Lower lobe of right lung (tissue), 2 donors: ENCODE results near the gene CDH23. TPM values are rescaled to one million over a fixed set of nuclear protein-coding genes. Genes with fewer than 3 reads are reported as not detected.

Experiments used
- ATAC-seq, 2 donors: fragments of 200-7000 bp; cut with Tn5 transposase; one replicate each; pipeline ENCODE4 v1.9.1; 2020 to 2022; ENCODE audit warnings: mild to moderate bottlenecking in 2 of 2, moderate library complexity in 2 of 2
- DNase-seq: peaks from one replicate; pipeline ENCODE4 v3.0.0-alpha.2; 2020
- H3K27ac ChIP-seq: fragments of 200-600 bp; one replicate; pipeline ENCODE4 v1.8.0; 2022
- H3K27me3 ChIP-seq: fragments of 200-600 bp; one replicate; pipeline ENCODE4 v1.8.0; 2022; ENCODE audit warnings: low read depth
- H3K36me3 ChIP-seq: fragments of 200-600 bp; one replicate; pipeline ENCODE4 v1.8.0; 2022; ENCODE audit warnings: mild to moderate bottlenecking
- H3K4me1 ChIP-seq: fragments of 200-600 bp; one replicate; pipeline ENCODE4 v1.8.0; 2022
- H3K4me3 ChIP-seq: fragments of 200-600 bp; one replicate; pipeline ENCODE4 v1.8.0; 2022; ENCODE audit warnings: mild to moderate bottlenecking
- H3K9me3 ChIP-seq: fragments of 200-600 bp; one replicate; pipeline ENCODE4 v1.8.0; 2022
- intact Hi-C: fragments of 100-400 bp; cut with DNase I; formaldehyde crosslinking; loops from one replicate; pipeline ENCODE4 v1.11.0; 2022
- total RNA-seq: library from RNA; stranded (reverse); fragmentation: NEBNext Ultra II Directional; extraction: Animal tissue kit (Norgen Biotek cat#: 25700); gene quantifications from one replicate; pipeline ENCODE4 v1.2.1, GENCODE V29; 2021
- TF ChIP-seq, protein P1 (sequence below): fragments of 200-600 bp; IDR thresholded peaks from one replicate; pipeline ENCODE4 v1.8.0; 2022; ENCODE audit warnings: antibody characterized with exemption, mild to moderate bottlenecking
- donor health status: DM: no; HTN: yes; CAD: no; lungs with severe emphysema.

Gene CDH23
- total RNA-seq, 1 donor from 2014 or later, result 9.4 TPM

DNA sequence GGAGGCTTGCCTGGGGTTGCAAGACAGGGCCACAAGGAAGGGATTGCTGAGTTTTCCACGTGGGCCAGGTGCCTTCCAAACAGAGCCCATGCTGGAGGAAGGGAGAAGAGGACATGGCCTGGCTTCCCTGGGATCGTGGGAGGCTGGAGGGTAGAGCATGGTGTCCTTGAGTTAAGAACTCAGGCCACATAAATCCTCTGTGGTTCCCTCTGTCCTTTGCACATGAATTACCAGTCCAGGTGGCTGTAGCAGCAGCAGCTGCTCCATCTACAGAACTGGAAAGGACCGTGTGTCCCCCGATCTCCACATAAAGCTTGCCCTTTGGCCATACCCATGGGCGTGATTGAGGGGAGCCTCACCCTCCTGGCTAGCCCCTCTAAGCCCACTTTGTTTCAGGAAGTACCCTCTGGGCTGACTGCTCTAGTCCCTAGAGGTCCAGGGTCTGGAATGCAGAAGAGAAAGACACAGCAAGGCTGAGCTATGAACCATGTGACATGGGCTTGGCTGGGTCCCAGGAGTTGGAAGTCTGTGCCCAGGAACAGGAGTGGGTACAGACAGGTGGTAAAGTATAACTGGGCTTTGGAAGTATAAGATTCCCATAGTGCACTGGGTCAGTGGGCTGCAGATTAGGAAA lies 237.9 kb downstream of the CDH23 start:
- H3K27me3 ChIP-seq, result no peaks in the 10 kb centered on the region
- ATAC-seq (no peak), DNase-seq (no peak)
- no peaks in the 10 kb centered on the region for H3K36me3 ChIP-seq
- no peaks in the 10 kb centered on the region for H3K9me3 ChIP-seq
- no peak overlapping the region for H3K4me3 ChIP-seq
- TF ChIP-seq, protein P1, sequence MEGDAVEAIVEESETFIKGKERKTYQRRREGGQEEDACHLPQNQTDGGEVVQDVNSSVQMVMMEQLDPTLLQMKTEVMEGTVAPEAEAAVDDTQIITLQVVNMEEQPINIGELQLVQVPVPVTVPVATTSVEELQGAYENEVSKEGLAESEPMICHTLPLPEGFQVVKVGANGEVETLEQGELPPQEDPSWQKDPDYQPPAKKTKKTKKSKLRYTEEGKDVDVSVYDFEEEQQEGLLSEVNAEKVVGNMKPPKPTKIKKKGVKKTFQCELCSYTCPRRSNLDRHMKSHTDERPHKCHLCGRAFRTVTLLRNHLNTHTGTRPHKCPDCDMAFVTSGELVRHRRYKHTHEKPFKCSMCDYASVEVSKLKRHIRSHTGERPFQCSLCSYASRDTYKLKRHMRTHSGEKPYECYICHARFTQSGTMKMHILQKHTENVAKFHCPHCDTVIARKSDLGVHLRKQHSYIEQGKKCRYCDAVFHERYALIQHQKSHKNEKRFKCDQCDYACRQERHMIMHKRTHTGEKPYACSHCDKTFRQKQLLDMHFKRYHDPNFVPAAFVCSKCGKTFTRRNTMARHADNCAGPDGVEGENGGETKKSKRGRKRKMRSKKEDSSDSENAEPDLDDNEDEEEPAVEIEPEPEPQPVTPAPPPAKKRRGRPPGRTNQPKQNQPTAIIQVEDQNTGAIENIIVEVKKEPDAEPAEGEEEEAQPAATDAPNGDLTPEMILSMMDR, result no peak
- H3K27ac ChIP-seq, result no peak overlapping the region
- peaks cover 15% of the 10 kb centered on the region for H3K4me1 ChIP-seq
- intact Hi-C loops, result no loop called here

DNA sequence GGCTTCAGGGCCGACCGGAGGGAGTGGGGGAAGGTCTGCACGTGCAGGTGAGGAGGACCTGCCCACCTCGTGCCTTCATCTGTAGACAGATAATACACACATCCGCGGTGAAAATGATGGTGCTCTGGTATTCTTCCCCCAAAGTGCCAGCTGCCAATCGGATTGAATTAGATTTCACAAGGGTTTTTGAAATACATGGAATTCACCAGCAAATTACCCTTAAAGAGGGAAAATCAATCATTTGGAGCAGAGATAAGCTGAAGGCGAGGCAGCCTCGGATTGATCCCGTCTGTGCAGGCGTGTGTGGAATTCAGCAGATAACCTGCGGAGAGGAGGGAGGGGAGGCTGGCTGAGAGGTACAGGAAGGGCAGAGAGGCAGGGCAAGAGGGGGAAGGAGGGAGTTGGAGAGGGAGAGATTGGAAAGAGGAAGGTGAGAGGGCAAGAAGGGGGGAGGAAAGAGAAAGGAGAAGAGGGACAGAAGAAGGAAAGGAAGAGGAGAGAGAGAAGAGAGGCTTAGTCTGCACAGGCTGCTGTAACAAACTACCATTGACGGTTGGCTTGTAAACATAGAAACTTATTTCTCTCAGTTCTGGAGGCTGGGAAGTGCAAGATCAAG lies 238.6 kb downstream of the CDH23 start:
- DNase-seq (no peak), ATAC-seq (no peak)
- intact Hi-C loops, result no loop called here
- no peaks in the 10 kb centered on the region for H3K36me3 ChIP-seq
- H3K4me3 ChIP-seq, result no peak overlapping the region
- no peaks in the 10 kb centered on the region for H3K27me3 ChIP-seq
- TF ChIP-seq, protein P1, result no peak
- H3K9me3 ChIP-seq, result no peaks in the 10 kb centered on the region
- H3K27ac ChIP-seq, result no peak overlapping the region
- peaks cover 15% of the 10 kb centered on the region for H3K4me1 ChIP-seq

DNA sequence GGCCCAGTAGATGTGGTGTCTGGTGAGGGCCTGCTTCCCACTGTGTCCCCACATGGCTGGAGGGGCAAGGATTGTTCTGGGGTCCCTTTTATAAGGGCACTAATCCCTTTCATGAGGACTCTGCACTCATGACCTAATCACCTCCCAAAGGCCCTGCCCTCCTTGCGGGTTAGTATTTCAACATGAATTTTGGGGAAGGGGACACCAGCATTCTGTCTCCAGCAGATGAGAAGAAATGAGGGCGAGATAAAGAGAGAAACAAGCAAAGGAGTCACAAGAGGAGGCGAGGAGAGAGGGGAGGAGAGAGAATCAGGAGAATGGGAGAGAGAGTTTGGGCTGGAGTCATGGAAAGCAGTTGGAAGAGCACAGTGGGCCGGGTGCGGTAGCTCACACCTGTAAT lies 239.1 kb downstream of the CDH23 start:
- TF ChIP-seq, protein P1, result no peak
- Histone ChIP-seq H3K4me1 (peaks cover 15% of the 10 kb centered on the region), H3K36me3 (no peaks in the 10 kb centered on the region), H3K9me3 (no peaks in the 10 kb centered on the region), H3K27ac (no peak overlapping the region), H3K27me3 (no peaks in the 10 kb centered on the region), H3K4me3 (no peak overlapping the region)
- ATAC-seq (no peak), DNase-seq (no peak)
- intact Hi-C loops, result no loop called here

DNA sequence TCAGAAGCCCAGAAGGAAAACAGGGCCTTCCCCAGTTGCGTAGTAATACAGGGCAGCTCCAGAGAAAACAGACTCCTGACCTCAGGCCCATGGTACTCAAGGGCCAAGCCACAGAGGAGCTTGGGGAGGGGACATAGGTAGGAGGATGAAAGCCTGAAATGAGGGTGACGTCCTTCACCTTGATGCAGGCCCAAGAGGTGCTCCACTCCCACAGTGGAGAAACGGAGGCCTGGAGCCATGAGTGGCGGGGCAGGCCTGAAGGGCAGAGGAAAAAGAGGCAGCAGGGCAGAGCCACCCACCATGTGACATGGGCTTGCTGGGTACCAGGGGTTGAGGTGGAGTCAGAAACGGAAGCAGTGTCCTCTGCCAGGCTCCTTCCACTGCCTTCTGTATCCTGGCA lies 239.9 kb downstream of the CDH23 start:
- no peak overlapping the region for H3K4me3 ChIP-seq
- no peaks in the 10 kb centered on the region for H3K27me3 ChIP-seq
- intact Hi-C loops, result no loop called here
- ATAC-seq, result no peak
- no peaks in the 10 kb centered on the region for H3K9me3 ChIP-seq
- H3K4me1 ChIP-seq, result peaks cover 15% of the 10 kb centered on the region
- TF ChIP-seq, protein P1, result no peak
- no peaks in the 10 kb centered on the region for H3K36me3 ChIP-seq
- DNase-seq, result no peak
- no peak overlapping the region for H3K27ac ChIP-seq

DNA sequence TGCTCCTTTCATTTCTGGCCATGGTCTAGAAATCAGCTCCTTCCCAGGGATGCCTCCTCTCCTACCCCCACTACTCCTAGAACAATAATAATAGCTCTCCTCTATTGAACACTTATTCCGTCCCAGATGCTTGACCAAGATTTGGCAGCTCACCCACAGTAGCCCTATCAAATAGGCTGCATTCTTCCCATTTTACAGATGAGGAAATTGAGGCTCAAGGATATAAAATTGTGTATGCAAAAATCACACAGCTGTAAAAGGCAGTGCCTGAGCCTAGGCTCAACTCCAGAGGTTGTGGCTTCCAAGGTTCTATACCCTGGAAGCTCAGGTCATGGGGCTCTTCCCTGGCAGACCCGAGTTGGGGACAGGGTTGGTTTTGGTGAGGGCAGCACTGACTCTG lies 240.6 kb downstream of the CDH23 start:
- no peaks in the 10 kb centered on the region for H3K9me3 ChIP-seq
- no peak for ATAC-seq
- H3K27me3 ChIP-seq, result no peaks in the 10 kb centered on the region
- no peak overlapping the region for H3K4me3 ChIP-seq
- peaks cover 15% of the 10 kb centered on the region for H3K4me1 ChIP-seq
- TF ChIP-seq, protein P1, result no peak
- peak overlapping the region; percentile 11 for H3K27ac ChIP-seq
- intact Hi-C loops, result no loop called here
- H3K36me3 ChIP-seq, result no peaks in the 10 kb centered on the region
- no peak for DNase-seq
